NCI-H460 (cell line): ENCODE results near the gene IRF2. TPM values are rescaled to one million over a fixed set of nuclear protein-coding genes. Genes with fewer than 3 reads are reported as not detected.
"Not testable (repeated sequence)": the region's sequence is repeated elsewhere in the genome, so short reads cannot be mapped to it uniquely, and the experiment has no call there.

ENCODE experiments used
- DNase-seq: peaks from one replicate; pipeline ENCODE4 v3.0.0-alpha.2; 2016; ENCODE audit warnings: low read depth; ENCODE audit errors: extremely low read depth
- total RNA-seq: library from RNA; depleted of rRNA; stranded (reverse); fragments of >200 nt; shearing (Covaris generic); gene quantifications from 2 replicates; pipeline ENCODE4 v1.2.3, GENCODE V29; 2014

IRF2 gene
- total RNA-seq, 1 experiment from 2014 or later, result 27.2 TPM

GRCh38 chr4:184350964-184351363 lies 123.4 kb downstream of the IRF2 start:
- DNase-seq, result no peak

GRCh38 chr4:184350213-184350817 lies 124.0 kb downstream of the IRF2 start:
- DNase-seq, result no peak

GRCh38 chr4:184349283-184350039 lies 124.9 kb downstream of the IRF2 start:
- no peak for DNase-seq

GRCh38 chr4:184348311-184349233 lies 125.8 kb downstream of the IRF2 start:
- DNase-seq, result no peak

GRCh38 chr4:184347251-184348239 lies 126.8 kb downstream of the IRF2 start:
- peak; percentile 48 for DNase-seq

- DNase-seq, result no peak
These were observed 127.7 kb downstream of the IRF2 start for GRCh38 chr4:184346682-184347081.

- DNase-seq, result not testable (repeated sequence)
These were observed 128.1 kb downstream of the IRF2 start for GRCh38 chr4:184346273-184346672.

GRCh38 chr4:184345573-184345922 lies 128.8 kb downstream of the IRF2 start:
- no peak for DNase-seq

GRCh38 chr4:184344899-184345572 lies 129.3 kb downstream of the IRF2 start:
- DNase-seq, result no peak

GRCh38 chr4:184344435-184344834 lies 129.9 kb downstream of the IRF2 start:
- DNase-seq, result no peak

- peak; percentile 60 for DNase-seq
These were observed 130.7 kb downstream of the IRF2 start for GRCh38 chr4:184343502-184344177.

GRCh38 chr4:184342857-184343237 lies 131.5 kb downstream of the IRF2 start:
- DNase-seq, result not testable (repeated sequence)

GRCh38 chr4:184342167-184342856 lies 132.0 kb downstream of the IRF2 start:
- DNase-seq, result no peak

- DNase-seq, result not testable (repeated sequence)
These were observed 134.8 kb downstream of the IRF2 start for GRCh38 chr4:184339398-184340193.

- DNase-seq, result no peak
These were observed 136.4 kb downstream of the IRF2 start for GRCh38 chr4:184337907-184338306.
